ENCODE results near the gene IQGAP3.

DNA sequence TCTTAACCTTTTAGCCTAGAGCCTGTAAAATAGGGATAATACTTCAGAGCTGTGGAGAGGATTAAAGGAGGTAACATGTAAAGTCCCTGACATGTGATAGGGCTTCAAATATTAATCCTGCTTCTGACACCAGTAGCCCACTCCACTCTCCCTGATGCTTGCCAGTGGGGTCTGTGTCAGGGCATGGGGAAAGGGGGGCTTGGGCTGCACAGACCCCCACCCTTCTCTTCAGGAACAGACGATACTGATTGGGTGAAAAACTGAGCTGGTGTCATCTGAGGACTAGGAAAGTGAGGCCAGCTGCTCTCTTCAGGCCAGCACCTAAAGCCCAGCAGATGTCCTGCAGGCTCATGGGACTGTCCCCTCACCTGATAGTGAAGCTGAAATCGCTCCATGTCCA lies 44.8 kb downstream of the IQGAP3 start:
- TF ChIP-seq POLR2AphosphoS5 (IDR thresholded peaks at IDR 0.05) (no peak), MXI1 (conservative IDR thresholded peaks at IDR 0.05; ENCODE audit: poor library complexity, severe bottlenecking) (no peak), EZH2 (IDR thresholded peaks at IDR 0.05; ENCODE audit: borderline replicate concordance, insufficient read depth, low read length, poor library complexity, severe bottlenecking) (no peak), EP300 (conservative IDR thresholded peaks at IDR 0.05; ENCODE audit: poor library complexity, severe bottlenecking) (no peak), SMC3 (conservative IDR thresholded peaks at IDR 0.05; ENCODE audit: poor library complexity) (no peak), RAD21 (conservative IDR thresholded peaks at IDR 0.05) (no peak), TAF1 (IDR thresholded peaks at IDR 0.05; ENCODE audit: low read depth) (no peak)
- TF ChIP-seq, protein P1, sequence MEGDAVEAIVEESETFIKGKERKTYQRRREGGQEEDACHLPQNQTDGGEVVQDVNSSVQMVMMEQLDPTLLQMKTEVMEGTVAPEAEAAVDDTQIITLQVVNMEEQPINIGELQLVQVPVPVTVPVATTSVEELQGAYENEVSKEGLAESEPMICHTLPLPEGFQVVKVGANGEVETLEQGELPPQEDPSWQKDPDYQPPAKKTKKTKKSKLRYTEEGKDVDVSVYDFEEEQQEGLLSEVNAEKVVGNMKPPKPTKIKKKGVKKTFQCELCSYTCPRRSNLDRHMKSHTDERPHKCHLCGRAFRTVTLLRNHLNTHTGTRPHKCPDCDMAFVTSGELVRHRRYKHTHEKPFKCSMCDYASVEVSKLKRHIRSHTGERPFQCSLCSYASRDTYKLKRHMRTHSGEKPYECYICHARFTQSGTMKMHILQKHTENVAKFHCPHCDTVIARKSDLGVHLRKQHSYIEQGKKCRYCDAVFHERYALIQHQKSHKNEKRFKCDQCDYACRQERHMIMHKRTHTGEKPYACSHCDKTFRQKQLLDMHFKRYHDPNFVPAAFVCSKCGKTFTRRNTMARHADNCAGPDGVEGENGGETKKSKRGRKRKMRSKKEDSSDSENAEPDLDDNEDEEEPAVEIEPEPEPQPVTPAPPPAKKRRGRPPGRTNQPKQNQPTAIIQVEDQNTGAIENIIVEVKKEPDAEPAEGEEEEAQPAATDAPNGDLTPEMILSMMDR (IDR thresholded peaks at IDR 0.05; ENCODE audit: poor library complexity, severe bottlenecking) = no peak
- TF ChIP-seq, protein P2, sequence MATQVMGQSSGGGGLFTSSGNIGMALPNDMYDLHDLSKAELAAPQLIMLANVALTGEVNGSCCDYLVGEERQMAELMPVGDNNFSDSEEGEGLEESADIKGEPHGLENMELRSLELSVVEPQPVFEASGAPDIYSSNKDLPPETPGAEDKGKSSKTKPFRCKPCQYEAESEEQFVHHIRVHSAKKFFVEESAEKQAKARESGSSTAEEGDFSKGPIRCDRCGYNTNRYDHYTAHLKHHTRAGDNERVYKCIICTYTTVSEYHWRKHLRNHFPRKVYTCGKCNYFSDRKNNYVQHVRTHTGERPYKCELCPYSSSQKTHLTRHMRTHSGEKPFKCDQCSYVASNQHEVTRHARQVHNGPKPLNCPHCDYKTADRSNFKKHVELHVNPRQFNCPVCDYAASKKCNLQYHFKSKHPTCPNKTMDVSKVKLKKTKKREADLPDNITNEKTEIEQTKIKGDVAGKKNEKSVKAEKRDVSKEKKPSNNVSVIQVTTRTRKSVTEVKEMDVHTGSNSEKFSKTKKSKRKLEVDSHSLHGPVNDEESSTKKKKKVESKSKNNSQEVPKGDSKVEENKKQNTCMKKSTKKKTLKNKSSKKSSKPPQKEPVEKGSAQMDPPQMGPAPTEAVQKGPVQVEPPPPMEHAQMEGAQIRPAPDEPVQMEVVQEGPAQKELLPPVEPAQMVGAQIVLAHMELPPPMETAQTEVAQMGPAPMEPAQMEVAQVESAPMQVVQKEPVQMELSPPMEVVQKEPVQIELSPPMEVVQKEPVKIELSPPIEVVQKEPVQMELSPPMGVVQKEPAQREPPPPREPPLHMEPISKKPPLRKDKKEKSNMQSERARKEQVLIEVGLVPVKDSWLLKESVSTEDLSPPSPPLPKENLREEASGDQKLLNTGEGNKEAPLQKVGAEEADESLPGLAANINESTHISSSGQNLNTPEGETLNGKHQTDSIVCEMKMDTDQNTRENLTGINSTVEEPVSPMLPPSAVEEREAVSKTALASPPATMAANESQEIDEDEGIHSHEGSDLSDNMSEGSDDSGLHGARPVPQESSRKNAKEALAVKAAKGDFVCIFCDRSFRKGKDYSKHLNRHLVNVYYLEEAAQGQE (IDR thresholded peaks at IDR 0.05; ENCODE audit: borderline replicate concordance) = no peak
